SK-N-MC (cell line): Measurements from ENCODE around the gene FGFR3.

Experiments
- DNase-seq: peaks from one replicate; pipeline ENCODE4 v3.0.0-alpha.2; 2011; ENCODE audit warnings: low read depth, low spot score
- H3K27ac ChIP-seq: fragments of 200-600 bp; sonication (generic); 2 replicates; pipeline ENCODE4 v1.5.1; 2016; ENCODE audit warnings: mixed run types
- H3K36me3 ChIP-seq: fragments of 200-600 bp; sonication (generic); 2 replicates; pipeline ENCODE4 v1.6.1; 2017; ENCODE audit warnings: antibody characterized with exemption, low read length, mixed read lengths; ENCODE audit not compliant: insufficient read depth
- H3K4me3 ChIP-seq: fragments of 200-600 bp; sonication (generic); 2 replicates; pipeline ENCODE4 v1.5.1; 2016
- H3K9ac ChIP-seq: fragments of 200-600 bp; sonication (generic); 2 replicates; pipeline ENCODE4 v1.8.0; 2017; ENCODE audit warnings: mixed run types, mixed read lengths; ENCODE audit not compliant: insufficient read length
- H3K9me3 ChIP-seq: fragments of 200-600 bp; sonication (generic); 2 replicates; pipeline ENCODE4 v1.6.1; 2017; ENCODE audit warnings: low read depth, mild to moderate bottlenecking, antibody characterized with exemption, low read length, moderate library complexity, mixed read lengths
- EZH2 ChIP-seq: fragments of 200-600 bp; sonication (generic); IDR thresholded peaks from one replicate; pipeline ENCODE4 v1.6.1; 2017; ENCODE audit warnings: antibody characterized with exemption
- FOXP2 ChIP-seq: optimal IDR thresholded peaks from 2 replicates; pipeline ENCODE3; 2011; ENCODE audit warnings: mild to moderate bottlenecking, moderate library complexity; ENCODE audit not compliant: insufficient read depth; ENCODE audit errors: extremely low read length, control extremely low read depth
- POLR2AphosphoS5 ChIP-seq: IDR thresholded peaks from 2 replicates; pipeline ENCODE4 v1.6.1; 2012; ENCODE audit warnings: mild to moderate bottlenecking, low read depth, low read length, borderline replicate concordance

Gene FGFR3

DNA sequence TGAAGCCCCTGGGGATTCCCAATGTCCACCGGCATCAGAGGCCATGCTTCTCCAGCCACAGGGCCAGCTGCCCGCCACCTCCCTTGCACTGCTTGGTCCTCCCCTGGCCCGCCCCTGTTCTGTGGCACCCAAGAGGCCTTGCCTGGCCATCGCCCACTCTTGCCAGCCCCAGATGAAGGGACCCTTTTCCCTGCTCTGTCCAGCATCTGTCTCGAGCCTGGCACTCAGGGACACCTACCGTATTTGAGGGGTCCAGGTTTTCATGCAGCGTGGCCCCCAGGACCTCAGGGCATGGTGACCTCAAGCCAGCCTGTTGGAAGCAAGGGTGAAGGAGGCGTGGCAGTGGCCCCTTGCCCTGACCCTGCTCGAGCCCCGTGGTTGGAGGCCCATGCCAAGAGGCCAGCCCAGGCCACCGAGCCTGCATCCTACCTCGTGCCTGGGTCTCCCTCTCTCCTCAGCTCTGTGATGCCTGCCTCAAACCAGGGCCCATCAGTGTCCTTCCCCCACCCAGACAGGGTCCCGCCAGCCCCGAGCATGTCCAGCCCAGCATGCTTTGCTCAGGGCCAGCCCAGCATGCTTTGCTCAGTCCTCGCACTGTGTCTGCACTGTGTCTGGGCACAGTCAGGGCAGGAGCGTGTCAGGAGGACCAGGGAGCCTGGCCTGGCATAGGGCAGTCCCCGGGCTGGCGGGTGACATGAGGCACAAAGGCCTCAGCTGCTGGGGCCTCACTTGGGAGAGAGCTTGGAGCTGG is 14.3 kb upstream of the FGFR3 start:
- no peak for TF ChIP-seq EZH2
- Histone ChIP-seq H3K27ac (no peak overlapping the region), H3K4me3 (no peak overlapping the region), H3K36me3 (no peaks in the 10 kb centered on the region), H3K9me3 (no peaks in the 10 kb centered on the region), H3K9ac (no peak overlapping the region)
- DNase-seq, result no peak

DNA sequence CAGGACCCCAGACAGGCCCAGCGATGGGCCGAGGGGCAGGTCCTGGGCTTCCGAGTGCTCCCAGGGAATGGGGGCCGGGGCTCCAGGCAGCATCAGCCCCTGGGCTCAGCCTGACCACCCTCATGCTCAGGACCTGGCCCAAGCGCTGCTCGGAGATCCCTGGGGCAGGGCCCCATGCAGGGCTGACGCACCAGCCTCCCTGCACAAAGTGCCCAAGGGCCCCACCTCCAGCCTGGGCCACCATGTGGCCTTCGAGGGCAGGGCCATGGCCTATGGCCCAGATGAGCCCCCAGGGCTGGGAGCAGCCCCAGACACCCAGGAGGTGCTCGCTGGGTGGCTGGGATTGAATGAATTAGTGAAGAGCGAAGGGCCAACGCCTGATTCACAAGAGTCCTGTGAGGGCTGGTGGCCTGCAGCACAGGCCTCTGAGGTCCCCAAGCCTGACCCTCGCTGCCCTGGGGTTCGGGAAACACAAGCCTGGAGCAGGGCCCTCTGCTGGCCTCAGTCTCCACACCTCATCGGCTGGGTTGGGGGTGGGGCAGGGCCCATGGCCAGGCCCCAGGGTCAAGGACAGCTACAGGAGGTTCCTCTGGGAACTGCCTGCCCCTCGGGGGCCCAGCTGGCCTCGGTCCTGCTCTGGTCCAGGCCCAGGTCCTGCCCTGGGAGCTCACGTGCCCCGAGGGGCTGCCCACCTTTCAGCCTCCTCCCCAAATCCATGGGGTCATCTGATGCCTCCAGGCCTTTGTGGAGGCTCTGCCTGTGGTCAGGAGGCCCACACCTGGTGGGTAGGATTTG is 13.3 kb upstream of the FGFR3 start:
- no peak overlapping the region for H3K9ac ChIP-seq
- no peaks in the 10 kb centered on the region for H3K9me3 ChIP-seq
- H3K4me3 ChIP-seq, result no peak overlapping the region
- DNase-seq, result no peak
- no peak for TF ChIP-seq EZH2
- no peak for TF ChIP-seq FOXP2
- TF ChIP-seq POLR2AphosphoS5, result no peak
- no peaks in the 10 kb centered on the region for H3K36me3 ChIP-seq
- H3K27ac ChIP-seq, result no peak overlapping the region

DNA sequence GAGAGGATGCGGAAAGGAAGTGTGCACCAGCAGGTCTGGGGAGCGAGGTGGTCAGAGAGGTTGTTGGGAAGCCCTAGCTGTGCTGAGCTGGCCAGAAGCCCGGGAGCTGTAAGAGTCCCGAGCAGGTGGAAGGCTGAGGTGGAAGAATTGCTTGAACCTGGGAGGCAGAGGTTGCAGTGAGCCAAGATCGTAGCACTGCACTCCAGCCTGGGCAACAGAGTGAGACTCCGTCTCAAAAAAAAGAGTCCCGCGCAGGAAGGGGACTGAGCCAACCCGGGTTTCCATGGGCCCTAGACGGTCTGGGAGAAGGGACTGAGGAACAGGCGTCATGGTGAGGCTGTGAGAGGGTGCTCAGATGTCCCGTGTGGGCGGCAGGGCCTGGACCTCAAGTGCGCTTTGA is 12.7 kb upstream of the FGFR3 start:
- Histone ChIP-seq H3K27ac (no peak overlapping the region), H3K9me3 (no peaks in the 10 kb centered on the region), H3K4me3 (no peak overlapping the region), H3K36me3 (no peaks in the 10 kb centered on the region), H3K9ac (no peak overlapping the region)
- no peak for DNase-seq
- TF ChIP-seq POLR2AphosphoS5, result no peak
- no peak for TF ChIP-seq FOXP2
- TF ChIP-seq EZH2, result no peak

DNA sequence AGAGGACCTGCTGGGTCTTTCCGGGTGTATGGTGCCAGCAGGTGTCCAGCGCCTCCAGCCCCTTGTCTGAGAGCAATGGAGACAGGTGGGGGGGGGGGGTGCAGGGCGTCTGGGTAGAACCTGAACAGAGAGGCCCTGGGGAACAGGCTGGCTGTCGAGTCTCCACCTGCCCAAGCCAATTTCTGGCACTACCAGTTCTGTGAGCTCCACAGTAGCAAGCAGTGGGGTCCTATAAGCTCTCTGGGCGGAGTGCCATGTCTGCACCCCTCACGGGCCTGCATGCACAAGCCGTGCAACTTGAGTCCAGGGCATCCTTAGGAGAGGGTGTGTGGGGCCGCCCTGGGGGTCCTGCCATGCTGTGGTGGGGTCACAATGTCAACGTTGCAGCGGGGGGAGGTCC is 10.1 kb upstream of the FGFR3 start:
- Histone ChIP-seq H3K4me3 (no peak overlapping the region), H3K36me3 (no peaks in the 10 kb centered on the region), H3K27ac (no peak overlapping the region), H3K9me3 (no peaks in the 10 kb centered on the region), H3K9ac (no peak overlapping the region)
- no peak for TF ChIP-seq POLR2AphosphoS5
- no peak for TF ChIP-seq FOXP2
- no peak for TF ChIP-seq EZH2
- no peak for DNase-seq

DNA sequence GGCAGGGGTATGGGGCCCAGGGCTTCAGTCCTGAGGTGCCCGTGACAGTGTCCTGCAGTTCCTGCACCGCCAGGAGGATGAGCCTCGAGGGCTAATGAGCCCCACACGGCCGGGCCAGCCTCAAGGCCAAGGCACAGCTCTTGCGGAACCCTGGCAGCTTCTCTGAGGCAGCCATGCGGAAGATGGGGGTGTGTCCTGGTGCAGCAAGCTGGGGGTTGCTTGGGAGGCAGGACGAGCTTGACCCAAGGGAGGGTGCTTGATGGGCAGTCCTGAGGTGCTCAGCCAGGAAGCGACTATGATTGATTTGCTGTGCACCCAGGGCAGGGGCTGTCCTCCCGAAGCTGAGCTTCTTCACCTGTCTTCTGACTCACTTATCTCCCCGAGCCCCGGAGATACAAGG is 9.1 kb upstream of the FGFR3 start:
- H3K36me3 ChIP-seq, result no peaks in the 10 kb centered on the region
- no peak overlapping the region for H3K9ac ChIP-seq
- TF ChIP-seq EZH2 (no peak), FOXP2 (no peak), POLR2AphosphoS5 (no peak)
- DNase-seq, result no peak
- H3K9me3 ChIP-seq, result no peaks in the 10 kb centered on the region
- no peak overlapping the region for H3K4me3 ChIP-seq
- no peak overlapping the region for H3K27ac ChIP-seq

DNA sequence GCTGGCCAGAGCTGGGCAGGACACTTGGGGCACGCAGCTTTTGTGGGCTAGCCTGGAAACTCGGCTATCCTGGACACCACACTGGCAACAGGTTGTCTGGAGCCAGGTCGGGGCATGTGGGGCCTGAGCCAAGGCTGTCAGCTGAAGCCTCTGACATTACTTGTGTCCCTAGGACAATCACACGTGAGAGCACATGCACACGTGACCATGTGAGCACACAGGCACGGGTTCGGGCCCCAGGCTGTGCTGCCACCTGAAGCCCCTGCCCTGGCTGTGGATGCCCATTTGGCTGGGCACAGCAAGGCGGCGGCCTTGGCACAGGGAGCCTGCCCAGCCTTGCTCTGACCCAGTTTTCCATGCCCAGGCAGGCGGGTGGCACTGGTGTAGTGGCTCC is 8.7 kb upstream of the FGFR3 start:
- no peak for DNase-seq
- no peak for TF ChIP-seq EZH2
- no peak for TF ChIP-seq FOXP2
- no peak overlapping the region for H3K27ac ChIP-seq
- H3K9ac ChIP-seq, result no peak overlapping the region
- H3K36me3 ChIP-seq, result no peaks in the 10 kb centered on the region
- H3K9me3 ChIP-seq, result no peaks in the 10 kb centered on the region
- no peak overlapping the region for H3K4me3 ChIP-seq

DNA sequence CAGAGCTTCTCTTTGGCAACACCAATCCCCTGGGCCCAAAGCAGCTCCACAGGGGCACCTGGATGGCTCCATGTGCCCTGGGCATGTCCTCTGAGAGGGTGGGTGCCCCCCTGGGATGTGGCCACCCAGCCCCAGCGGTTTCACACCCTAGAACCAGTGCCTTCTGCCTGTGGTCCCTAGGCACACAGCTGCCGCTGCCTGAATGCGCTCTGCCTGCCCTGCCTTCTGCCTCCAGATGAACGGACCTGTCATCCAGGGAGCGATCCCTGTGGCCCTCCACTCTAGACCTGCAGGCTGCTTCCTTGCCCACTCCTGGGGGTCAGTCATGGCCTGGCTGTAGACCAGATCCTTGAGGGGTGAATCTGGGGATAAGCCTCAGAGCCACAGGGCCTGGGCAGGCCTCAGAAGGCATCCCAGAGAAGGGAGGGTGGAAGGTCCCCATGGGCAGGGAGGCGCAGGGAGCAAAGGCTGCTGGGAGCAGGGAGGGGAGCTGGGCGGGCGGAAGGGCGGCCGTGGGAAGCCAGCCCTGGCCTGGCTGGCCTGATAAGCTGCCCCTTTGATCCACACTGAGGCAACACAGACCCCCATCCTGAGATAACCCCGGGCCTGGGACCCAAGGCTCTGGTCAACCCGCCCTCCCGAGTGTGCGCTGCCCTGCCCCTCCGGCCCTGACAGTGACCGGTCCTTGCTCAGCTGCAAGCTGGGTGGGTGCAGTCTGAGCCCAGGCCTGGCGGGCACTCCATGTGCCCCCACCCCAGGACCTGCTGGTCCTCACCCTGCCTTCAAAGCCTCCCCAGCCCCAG is 8.1 kb upstream of the FGFR3 start:
- Histone ChIP-seq H3K9me3 (no peaks in the 10 kb centered on the region), H3K36me3 (no peaks in the 10 kb centered on the region), H3K9ac (no peak overlapping the region), H3K27ac (no peak overlapping the region), H3K4me3 (no peak overlapping the region)
- no peak for DNase-seq
- TF ChIP-seq EZH2, result no peak

DNA sequence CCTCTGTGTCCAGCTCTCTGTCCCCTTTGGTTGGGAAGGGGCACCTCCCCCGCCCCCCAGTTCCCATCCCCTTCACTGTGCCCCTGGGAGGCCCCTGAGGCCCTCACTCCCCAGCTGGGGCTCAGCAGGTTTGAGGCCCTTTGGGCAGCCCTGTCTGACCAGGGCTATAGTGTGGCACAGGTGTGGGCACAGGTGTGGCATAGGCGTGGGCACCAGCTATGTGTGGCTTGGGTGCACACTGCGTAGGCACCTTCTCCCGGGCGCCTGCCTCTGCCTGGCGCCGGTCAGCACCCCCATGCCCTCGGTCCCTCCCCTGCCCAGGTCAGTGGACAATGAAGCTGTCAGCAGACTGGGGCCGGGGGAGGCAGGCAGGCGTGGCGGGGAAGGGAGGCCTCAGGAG is 7.5 kb upstream of the FGFR3 start:
- H3K4me3 ChIP-seq, result no peak overlapping the region
- H3K9ac ChIP-seq, result no peak overlapping the region
- DNase-seq, result no peak
- H3K9me3 ChIP-seq, result no peaks in the 10 kb centered on the region
- H3K36me3 ChIP-seq, result no peaks in the 10 kb centered on the region
- TF ChIP-seq POLR2AphosphoS5 (no peak), FOXP2 (no peak)
- no peak overlapping the region for H3K27ac ChIP-seq
